ENCODE measurements around the gene KRTAP10-8.

DNA sequence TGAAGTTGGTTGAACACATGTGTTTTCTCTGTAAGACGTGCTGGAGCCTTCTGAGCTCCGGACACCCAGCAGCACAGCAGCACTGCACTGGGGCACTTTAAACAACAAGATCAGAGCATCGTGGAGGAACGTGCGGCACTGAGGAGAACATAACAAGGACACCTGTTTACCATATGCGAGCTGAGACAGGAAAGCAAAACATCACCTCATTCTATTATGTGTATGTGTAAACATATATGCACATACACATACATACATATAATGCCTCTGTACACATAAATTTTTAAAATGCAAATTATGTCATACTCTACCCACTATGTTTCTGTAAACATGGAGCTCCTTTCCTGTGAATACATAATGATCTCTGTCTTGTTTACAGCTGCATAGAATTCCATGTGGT, 16.4 kb upstream of the KRTAP10-8 start:
- TF ChIP-seq, protein P1, sequence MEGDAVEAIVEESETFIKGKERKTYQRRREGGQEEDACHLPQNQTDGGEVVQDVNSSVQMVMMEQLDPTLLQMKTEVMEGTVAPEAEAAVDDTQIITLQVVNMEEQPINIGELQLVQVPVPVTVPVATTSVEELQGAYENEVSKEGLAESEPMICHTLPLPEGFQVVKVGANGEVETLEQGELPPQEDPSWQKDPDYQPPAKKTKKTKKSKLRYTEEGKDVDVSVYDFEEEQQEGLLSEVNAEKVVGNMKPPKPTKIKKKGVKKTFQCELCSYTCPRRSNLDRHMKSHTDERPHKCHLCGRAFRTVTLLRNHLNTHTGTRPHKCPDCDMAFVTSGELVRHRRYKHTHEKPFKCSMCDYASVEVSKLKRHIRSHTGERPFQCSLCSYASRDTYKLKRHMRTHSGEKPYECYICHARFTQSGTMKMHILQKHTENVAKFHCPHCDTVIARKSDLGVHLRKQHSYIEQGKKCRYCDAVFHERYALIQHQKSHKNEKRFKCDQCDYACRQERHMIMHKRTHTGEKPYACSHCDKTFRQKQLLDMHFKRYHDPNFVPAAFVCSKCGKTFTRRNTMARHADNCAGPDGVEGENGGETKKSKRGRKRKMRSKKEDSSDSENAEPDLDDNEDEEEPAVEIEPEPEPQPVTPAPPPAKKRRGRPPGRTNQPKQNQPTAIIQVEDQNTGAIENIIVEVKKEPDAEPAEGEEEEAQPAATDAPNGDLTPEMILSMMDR (conservative IDR thresholded peaks at IDR 0.05 in 1 of 2, IDR thresholded peaks at IDR 0.05 in 1 of 2; ENCODE audit: extremely low read depth in 1 of 2, insufficient read depth in 1 of 2, low read depth in 1 of 2, low read length in 2 of 2), result no peak
- TF ChIP-seq EZH2 (IDR thresholded peaks at IDR 0.05; ENCODE audit: borderline replicate concordance, low read length), result no peak

Data from mammary epithelial cell (primary cell).